Adrenal gland (tissue), 12 donors: ENCODE results near the gene COL6A2. TPM values are rescaled to one million over a fixed set of nuclear protein-coding genes. Genes with fewer than 3 reads are reported as not detected.
A peak's percentile ranks its signal among the peaks of the same experiment; 100 is the strongest.

Experiments used
- DNase-seq, 7 donors: peaks; one replicate each; pipeline ENCODE4 v3.0.0-alpha.2; 2019 to 2020
- H3K27ac ChIP-seq, 5 donors: fragments of 200-600 bp; sonication (generic) in 4 of 5; 1 replicate in 3 of 5; 2 replicates in 2 of 5; pipeline versions ENCODE4 v1.5.1 to v1.8.0; 2016 to 2020; ENCODE audit warnings: mild to moderate bottlenecking in 1 of 5
- H3K27me3 ChIP-seq: fragments of 200-600 bp; 2 replicates; pipeline ENCODE4 v1.8.0; 2021
- H3K36me3 ChIP-seq, 2 donors: fragments of 200-600 bp; replicated peaks in 1 of 2; 1 replicate in 1 of 2; 2 replicates in 1 of 2; pipeline versions ENCODE4 v1.5.1 to v1.8.0; 2018 to 2022
- H3K4me1 ChIP-seq, 2 donors: fragments of 200-600 bp; replicated peaks in 1 of 2; 1 replicate in 1 of 2; 2 replicates in 1 of 2; pipeline versions ENCODE4 v1.5.1 to v1.8.0; 2018 to 2021
- H3K4me3 ChIP-seq, 4 donors: fragments of 200-600 bp; sonication (generic) in 3 of 4; one replicate each; pipeline ENCODE4 v1.5.1; 2016 to 2018
- H3K9me3 ChIP-seq, 3 donors: fragments of 200-600 bp; sonication (generic) in 1 of 3; replicated peaks in 1 of 3; 1 replicate in 2 of 3; 2 replicates in 1 of 3; pipeline versions ENCODE4 v1.5.1 to v1.8.0; 2016 to 2021
- CTCF ChIP-seq, 6 experiments: fragments of 450-650 bp in 4 of 6; fragments of 200-600 bp in 2 of 6; sonication (generic) in 1 of 6; IDR thresholded peaks; 1 replicate in 5 of 6; 2 replicates in 1 of 6; pipeline versions ENCODE4 v1.5.1 to v1.8.0; 2016 to 2021; ENCODE audit warnings: antibody characterized with exemption in 6 of 6, mild to moderate bottlenecking in 2 of 6, moderate library complexity in 1 of 6
- POLR2A ChIP-seq, 2 donors: fragments of 450-650 bp; IDR thresholded peaks; one replicate each; pipeline ENCODE4 v1.6.1; 2017; ENCODE audit warnings: antibody characterized with exemption in 2 of 2, mild to moderate bottlenecking in 2 of 2, moderate library complexity in 1 of 2
- WGBS, 4 donors: extraction: QIAGEN DNeasy Blood & Tissue Kit in 2 of 4; methylation state at CpG; one replicate each; pipeline versions ENCODE4 v1.1.5 to v1.1.7; 2013 to 2017; 5-methylcytosine and 5-hydroxymethylcytosine counted together
- intact Hi-C, 2 donors: fragments of 100-400 bp; cut with DNase I; formaldehyde crosslinking; loops; one replicate each; pipeline versions ENCODE4 v1.14.1 to v1.15.0; 2022 to 2023
- polyA plus RNA-seq, 3 donors: library from polyadenylated mRNA; stranded (reverse); fragments of 200-250 nt in 2 of 3; fragments of 350-450 nt in 1 of 3; fragmentation: Illumina TruSeq in 1 of 3; extraction: RNeasy Lipid Tissue Mini Kit (QIAGEN cat#74804) in 1 of 3; gene quantifications; one replicate each; pipeline ENCODE4 v1.2.3, GENCODE V29; 2013 to 2014
- total RNA-seq, 9 donors: library from RNA; depleted of rRNA in 4 of 9; stranded (reverse); fragments of >200 nt in 4 of 9; fragments of 120-200 nt in 1 of 9; fragmentation: NEBNext Ultra II Directional in 1 of 9; extraction: Animal tissue kit (Norgen Biotek cat#: 25700) in 1 of 9; gene quantifications; one replicate each; pipeline versions ENCODE4 v1.1.0 to v1.2.4, GENCODE V29; 2013 to 2023
- donor health status: healthy with polysubstance abuse.
- donor health status: Bipolar disorder and iron deficiency.
- donor health status: DM: yes; HTN: yes; CAD: no.
- donor health status: DM: no; HTN: no; CAD: no.
- donor health status: DM: no; HTN: no; CAD: no.
- donor health status: DM: yes; HTN: yes; CAD: no.

Gene COL6A2
- total and polyA plus RNA-seq, 12 donors, result 19.0 to 543 (median 181) TPM

- peaks cover 0 to 18% of the 10 kb centered on the region in 2 donors for H3K36me3 ChIP-seq
- no peak overlapping the region for H3K4me3 ChIP-seq
- no peaks in the 10 kb centered on the region for H3K4me1 ChIP-seq
- TF ChIP-seq CTCF (IDR thresholded peaks at IDR 0.05) (no peak), POLR2A (IDR thresholded peaks at IDR 0.05) (no peak)
- H3K27ac ChIP-seq, result no peak overlapping the region
- H3K27me3 ChIP-seq, result no peaks in the 10 kb centered on the region
- no peaks in the 10 kb centered on the region for H3K9me3 ChIP-seq
- intact Hi-C loops, result no loop called here
- DNase-seq, result peak in 4 of 7 donors; percentile 6 to 17 (median 11)
- WGBS, 4 donors, result 86 to 90% (median 87%) methylated on average over 32 to 47 of the region's 47 CpGs
These were observed 28.0 kb downstream of the COL6A2 start for GRCh38 chr21:46125846-46126301.

GRCh38 chr21:46126309-46127238 is 28.7 kb downstream of the COL6A2 start:
- Histone ChIP-seq H3K4me1 (no peaks in the 10 kb centered on the region), H3K36me3 (peaks cover 0 to 11% of the 10 kb centered on the region in 2 donors), H3K4me3 (no peak overlapping the region), H3K27ac (no peak overlapping the region), H3K27me3 (no peaks in the 10 kb centered on the region), H3K9me3 (no peaks in the 10 kb centered on the region)
- intact Hi-C loops, result no loop called here
- peak in 5 of 7 donors; percentile 4 to 17 (median 11) for DNase-seq
- TF ChIP-seq POLR2A (IDR thresholded peaks at IDR 0.05) (no peak), CTCF (IDR thresholded peaks at IDR 0.05) (no peak)
- WGBS, 4 donors, result 82 to 86% (median 84%) methylated on average over 13 to 32 of the region's 32 CpGs

DNA sequence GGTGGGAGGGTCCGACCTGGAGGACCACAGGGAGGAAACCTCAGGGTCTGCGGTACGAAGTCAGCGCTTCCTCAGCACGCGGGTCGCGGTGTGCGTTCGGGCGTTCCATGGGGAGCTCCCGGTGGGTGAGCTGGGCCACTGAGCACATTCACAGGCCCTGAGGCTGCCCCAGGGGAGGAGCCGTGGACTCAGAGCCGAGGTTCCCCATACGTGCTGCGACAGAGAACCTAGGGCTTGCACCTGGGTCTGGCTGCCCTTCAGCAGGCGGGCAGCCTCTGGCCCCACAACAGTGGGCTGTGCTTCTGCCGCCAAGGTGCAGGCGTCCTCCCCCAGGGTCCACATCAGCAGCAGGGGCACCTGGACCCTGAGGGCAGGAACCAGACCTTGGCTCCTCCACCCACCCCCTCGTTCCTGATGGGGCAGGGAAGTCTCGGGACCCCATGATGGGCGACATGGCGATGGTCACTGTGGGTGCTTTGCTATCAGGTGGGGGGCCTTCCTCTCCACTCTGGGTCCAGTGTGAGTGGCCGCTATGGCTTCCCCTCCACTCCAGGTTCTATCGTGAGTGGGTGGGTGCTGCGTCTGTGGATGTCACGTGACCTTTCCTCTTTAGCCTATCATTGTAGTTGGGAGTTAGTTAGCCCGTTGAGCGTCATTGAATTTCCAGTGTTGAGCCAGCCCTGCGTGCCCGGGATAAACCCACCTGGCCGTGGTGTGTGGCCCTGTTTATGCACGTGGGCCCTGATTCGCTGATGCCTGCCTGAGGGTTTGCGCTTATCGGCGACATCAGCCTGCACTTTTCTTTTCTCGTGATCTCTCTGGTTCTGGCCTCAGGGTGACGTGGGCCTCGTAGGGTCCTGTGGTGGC is 29.6 kb downstream of the COL6A2 start:
- TF ChIP-seq CTCF (IDR thresholded peaks at IDR 0.05) (no peak), POLR2A (IDR thresholded peaks at IDR 0.05) (no peak)
- 89 to 93% (median 92%) methylated on average over 24 to 40 of the region's 40 CpGs for WGBS, 4 donors
- no peak overlapping the region for H3K4me3 ChIP-seq
- H3K27ac ChIP-seq, result no peak overlapping the region
- H3K9me3 ChIP-seq, result no peaks in the 10 kb centered on the region
- H3K27me3 ChIP-seq, result no peaks in the 10 kb centered on the region
- intact Hi-C loops, result no loop called here
- peaks cover 0 to 3% of the 10 kb centered on the region in 2 donors for H3K36me3 ChIP-seq
- no peaks in the 10 kb centered on the region for H3K4me1 ChIP-seq
- DNase-seq, result peak in 3 of 7 donors; percentile 4 to 12 (median 10)
